ENCODE measurements around the gene CPN2. TPM values are rescaled to one million over a fixed set of nuclear protein-coding genes. Genes with fewer than 3 reads are reported as not detected.

CPN2 gene
- total RNA-seq, 1 donor from 2014 or later = not detected

DNA sequence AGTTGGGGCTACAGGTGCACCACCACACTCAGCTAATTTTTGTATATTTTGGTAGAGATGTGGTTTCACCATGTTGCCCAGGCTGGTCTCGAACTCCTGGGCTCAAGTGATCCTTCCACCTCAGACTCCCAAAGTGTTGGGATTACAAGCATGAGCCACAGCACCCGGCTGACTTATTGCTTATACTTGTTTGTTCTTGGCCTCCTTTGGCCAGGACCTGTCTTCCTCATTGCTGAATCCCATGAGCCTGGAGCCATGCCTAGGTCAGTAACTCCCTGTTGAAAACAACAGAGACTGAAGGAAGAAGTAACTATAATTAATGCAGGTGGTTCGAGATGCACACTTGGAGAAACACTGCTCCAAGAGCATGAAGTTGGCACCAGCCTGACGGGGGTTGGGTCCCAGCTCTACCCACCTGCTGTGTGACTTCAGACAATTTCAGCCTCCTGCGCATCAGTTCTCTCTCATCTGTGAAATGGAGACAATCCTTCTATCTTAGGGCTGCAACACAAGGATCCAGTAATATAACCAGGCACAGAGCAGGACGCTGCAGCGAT is 38.9 kb downstream of the CPN2 start:
- Histone ChIP-seq H3K9me3 (ENCODE audit: control insufficient read depth in 3 of 3, low read length in 3 of 3) (no peaks in the 10 kb centered on the region), H3K4me3 (ENCODE audit: low read length in 3 of 3) (no peak overlapping the region), H3K4me1 (ENCODE audit: control insufficient read depth in 3 of 3, insufficient read depth in 3 of 3, low read length in 3 of 3) (peaks cover 25 to 32% (median 28%) of the 10 kb centered on the region in 3 donors), H3K9ac (ENCODE audit: low read depth in 1 of 3, low read length in 3 of 3) (no peak overlapping the region), H3K27me3 (ENCODE audit: control insufficient read depth in 3 of 3, insufficient read depth in 3 of 3, low read length in 3 of 3) (peaks cover 36 to 42% (median 41%) of the 10 kb centered on the region in 3 donors), H3K27ac (ENCODE audit: low read depth, low read length) (no peak overlapping the region), H3K36me3 (ENCODE audit: control insufficient read depth in 3 of 3, insufficient read depth in 3 of 3, low read length in 3 of 3) (no peaks in the 10 kb centered on the region)

DNA sequence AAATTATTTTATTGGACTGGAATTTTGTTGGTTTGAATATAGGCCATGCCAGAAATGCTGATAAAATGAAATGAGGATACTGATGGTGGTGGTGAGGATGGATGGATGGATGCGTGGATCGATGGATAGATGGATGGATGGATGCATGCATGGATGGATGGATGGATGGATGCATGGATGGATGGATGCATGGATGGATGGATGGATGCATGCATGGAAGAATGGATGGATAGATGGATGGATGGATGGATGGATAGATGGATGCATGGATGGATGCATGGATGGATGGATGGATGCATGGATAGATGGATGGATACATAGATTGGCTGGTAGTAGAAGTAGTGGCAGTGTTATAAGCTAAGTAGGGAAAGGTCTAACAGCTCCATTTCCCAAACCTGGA is 40.1 kb downstream of the CPN2 start:
- H3K9me3 ChIP-seq (ENCODE audit: control insufficient read depth in 3 of 3, low read length in 3 of 3) = no peaks in the 10 kb centered on the region
- H3K27ac ChIP-seq (ENCODE audit: low read depth, low read length) = no peak overlapping the region
- peaks cover 24 to 34% (median 29%) of the 10 kb centered on the region in 3 donors for H3K4me1 ChIP-seq (ENCODE audit: control insufficient read depth in 3 of 3, insufficient read depth in 3 of 3, low read length in 3 of 3)
- peaks cover 38 to 41% (median 39%) of the 10 kb centered on the region in 3 donors for H3K27me3 ChIP-seq (ENCODE audit: control insufficient read depth in 3 of 3, insufficient read depth in 3 of 3, low read length in 3 of 3)
- no peaks in the 10 kb centered on the region for H3K36me3 ChIP-seq (ENCODE audit: control insufficient read depth in 3 of 3, insufficient read depth in 3 of 3, low read length in 3 of 3)
- H3K9ac ChIP-seq (ENCODE audit: low read depth in 1 of 3, low read length in 3 of 3) = no peak overlapping the region
- H3K4me3 ChIP-seq (ENCODE audit: low read length in 3 of 3) = no peak overlapping the region

DNA sequence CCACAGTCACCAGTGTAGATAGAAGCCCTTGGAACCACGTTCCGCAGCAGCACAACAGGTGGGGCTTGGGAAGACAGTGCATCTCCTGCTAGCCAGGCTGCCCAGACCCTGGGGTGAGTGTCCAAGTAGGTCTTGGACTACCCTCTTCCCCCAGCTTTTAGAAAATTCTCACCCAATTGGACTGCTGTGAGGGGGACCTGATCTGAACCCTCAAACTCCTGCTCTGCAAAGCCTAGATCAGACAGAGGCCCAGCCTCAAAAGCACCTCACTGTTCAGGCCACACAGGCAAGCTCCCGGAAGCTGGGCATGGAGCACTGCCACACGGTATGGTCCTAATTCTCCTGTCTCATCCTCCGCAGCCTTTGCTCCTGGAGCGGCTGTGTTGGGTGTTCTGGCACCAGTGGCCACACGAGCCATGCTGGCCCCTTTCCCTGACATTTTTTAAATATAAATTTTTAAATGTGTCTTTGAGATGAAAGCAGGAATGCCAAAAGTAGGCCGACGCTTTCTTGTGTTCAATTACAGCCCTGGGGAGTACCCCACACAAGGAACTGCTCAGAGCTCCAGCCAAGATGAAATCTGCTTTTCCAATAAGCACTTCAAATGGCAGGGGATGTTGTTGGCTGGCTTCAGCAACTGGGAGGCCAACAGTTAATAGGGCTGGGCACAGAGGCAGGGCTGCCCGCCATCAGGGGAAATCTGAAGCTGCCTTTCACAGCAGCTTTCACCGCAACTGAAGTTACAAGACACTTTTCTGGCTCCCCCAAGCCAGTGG is 40.9 kb downstream of the CPN2 start:
- H3K4me1 ChIP-seq (ENCODE audit: control insufficient read depth in 3 of 3, insufficient read depth in 3 of 3, low read length in 3 of 3) = peaks cover 20 to 29% (median 23%) of the 10 kb centered on the region in 3 donors
- H3K36me3 ChIP-seq (ENCODE audit: control insufficient read depth in 3 of 3, insufficient read depth in 3 of 3, low read length in 3 of 3) = no peaks in the 10 kb centered on the region
- peaks cover 34 to 41% (median 39%) of the 10 kb centered on the region in 3 donors for H3K27me3 ChIP-seq (ENCODE audit: control insufficient read depth in 3 of 3, insufficient read depth in 3 of 3, low read length in 3 of 3)
- H3K9ac ChIP-seq (ENCODE audit: low read depth in 1 of 3, low read length in 3 of 3) = no peak overlapping the region
- H3K4me3 ChIP-seq (ENCODE audit: low read length in 3 of 3) = no peak overlapping the region
- H3K27ac ChIP-seq (ENCODE audit: low read depth, low read length) = no peak overlapping the region
- no peaks in the 10 kb centered on the region for H3K9me3 ChIP-seq (ENCODE audit: control insufficient read depth in 3 of 3, low read length in 3 of 3)

DNA sequence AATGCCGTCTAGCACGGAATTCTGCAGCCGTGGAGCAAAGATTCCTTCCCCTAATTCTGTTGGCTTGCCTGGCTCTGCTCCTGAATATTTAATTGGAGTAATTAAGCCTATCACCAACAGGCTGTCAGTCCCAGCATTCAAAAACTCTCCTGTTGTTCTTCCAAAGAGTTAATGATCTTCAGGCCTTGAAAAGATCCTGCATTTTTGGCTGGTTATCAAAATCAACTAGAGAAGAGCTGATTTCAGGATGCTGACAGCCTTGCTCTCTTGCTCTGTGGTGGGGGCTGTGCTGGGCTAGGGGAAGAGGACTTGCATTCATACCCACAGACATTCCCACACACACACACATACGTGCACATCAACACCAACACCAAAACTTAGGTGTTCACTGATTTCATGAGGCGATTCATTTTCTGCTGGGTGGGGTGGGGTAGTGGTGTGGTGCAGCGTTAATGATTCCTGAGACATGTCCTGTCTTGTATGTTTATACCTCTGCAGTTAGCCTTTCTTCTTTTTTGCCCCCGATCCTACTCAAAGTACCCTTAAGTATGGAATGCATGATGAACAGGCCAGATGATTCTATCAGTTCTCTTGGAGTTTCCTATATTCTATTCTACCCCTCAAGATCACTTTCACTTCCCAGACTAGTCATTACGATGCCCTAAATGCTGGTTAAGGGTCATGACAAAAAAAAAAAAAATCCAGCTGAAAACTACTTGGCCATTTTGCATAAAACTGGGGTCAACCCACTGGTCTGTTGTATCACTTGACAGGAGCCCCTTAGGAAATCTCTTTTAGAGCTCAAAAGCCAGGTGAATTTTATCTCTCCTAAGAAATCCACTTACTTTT is 42.3 kb downstream of the CPN2 start:
- H3K9ac ChIP-seq (ENCODE audit: low read depth in 1 of 3, low read length in 3 of 3) = no peak overlapping the region

DNA sequence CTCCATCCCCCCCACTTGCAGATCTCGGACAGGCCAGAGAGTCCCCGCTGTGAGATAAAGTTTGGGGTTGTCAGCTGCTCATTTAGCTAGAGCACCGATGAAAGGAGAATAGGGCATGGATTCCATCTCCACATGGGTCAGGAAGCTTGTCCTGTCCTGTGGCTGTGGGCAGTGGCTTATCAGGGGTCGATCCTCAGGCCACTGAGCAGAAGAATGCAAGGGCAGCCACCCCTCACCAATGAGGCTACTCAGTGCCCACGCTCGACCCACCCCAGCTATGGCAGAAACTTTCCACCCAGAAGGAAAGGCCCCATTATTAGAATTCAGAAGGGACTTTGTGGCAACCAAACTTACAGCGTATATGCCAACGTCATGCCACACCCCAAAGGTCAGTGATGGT is 43.3 kb downstream of the CPN2 start:
- Histone ChIP-seq H3K36me3 (ENCODE audit: control insufficient read depth in 3 of 3, insufficient read depth in 3 of 3, low read length in 3 of 3) (no peaks in the 10 kb centered on the region), H3K4me1 (ENCODE audit: control insufficient read depth in 3 of 3, insufficient read depth in 3 of 3, low read length in 3 of 3) (peaks cover 6 to 13% (median 7%) of the 10 kb centered on the region in 3 donors), H3K27ac (ENCODE audit: low read depth, low read length) (no peak overlapping the region), H3K9ac (ENCODE audit: low read depth in 1 of 3, low read length in 3 of 3) (no peak overlapping the region), H3K27me3 (ENCODE audit: control insufficient read depth in 3 of 3, insufficient read depth in 3 of 3, low read length in 3 of 3) (peaks cover 16 to 26% (median 18%) of the 10 kb centered on the region in 3 donors), H3K4me3 (ENCODE audit: low read length in 3 of 3) (no peak overlapping the region), H3K9me3 (ENCODE audit: control insufficient read depth in 3 of 3, low read length in 3 of 3) (no peaks in the 10 kb centered on the region)

More for the DNA sequence above, 42.3 kb downstream of the CPN2 start:
- H3K9me3 ChIP-seq (ENCODE audit: control insufficient read depth in 3 of 3, low read length in 3 of 3) = no peaks in the 10 kb centered on the region
- H3K36me3 ChIP-seq (ENCODE audit: control insufficient read depth in 3 of 3, insufficient read depth in 3 of 3, low read length in 3 of 3) = no peaks in the 10 kb centered on the region
- H3K27ac ChIP-seq (ENCODE audit: low read depth, low read length) = no peak overlapping the region
- H3K4me3 ChIP-seq (ENCODE audit: low read length in 3 of 3) = no peak overlapping the region
- H3K27me3 ChIP-seq (ENCODE audit: control insufficient read depth in 3 of 3, insufficient read depth in 3 of 3, low read length in 3 of 3) = peaks cover 26 to 35% (median 27%) of the 10 kb centered on the region in 3 donors
- H3K4me1 ChIP-seq (ENCODE audit: control insufficient read depth in 3 of 3, insufficient read depth in 3 of 3, low read length in 3 of 3) = peaks cover 13 to 18% (median 15%) of the 10 kb centered on the region in 3 donors

DNA sequence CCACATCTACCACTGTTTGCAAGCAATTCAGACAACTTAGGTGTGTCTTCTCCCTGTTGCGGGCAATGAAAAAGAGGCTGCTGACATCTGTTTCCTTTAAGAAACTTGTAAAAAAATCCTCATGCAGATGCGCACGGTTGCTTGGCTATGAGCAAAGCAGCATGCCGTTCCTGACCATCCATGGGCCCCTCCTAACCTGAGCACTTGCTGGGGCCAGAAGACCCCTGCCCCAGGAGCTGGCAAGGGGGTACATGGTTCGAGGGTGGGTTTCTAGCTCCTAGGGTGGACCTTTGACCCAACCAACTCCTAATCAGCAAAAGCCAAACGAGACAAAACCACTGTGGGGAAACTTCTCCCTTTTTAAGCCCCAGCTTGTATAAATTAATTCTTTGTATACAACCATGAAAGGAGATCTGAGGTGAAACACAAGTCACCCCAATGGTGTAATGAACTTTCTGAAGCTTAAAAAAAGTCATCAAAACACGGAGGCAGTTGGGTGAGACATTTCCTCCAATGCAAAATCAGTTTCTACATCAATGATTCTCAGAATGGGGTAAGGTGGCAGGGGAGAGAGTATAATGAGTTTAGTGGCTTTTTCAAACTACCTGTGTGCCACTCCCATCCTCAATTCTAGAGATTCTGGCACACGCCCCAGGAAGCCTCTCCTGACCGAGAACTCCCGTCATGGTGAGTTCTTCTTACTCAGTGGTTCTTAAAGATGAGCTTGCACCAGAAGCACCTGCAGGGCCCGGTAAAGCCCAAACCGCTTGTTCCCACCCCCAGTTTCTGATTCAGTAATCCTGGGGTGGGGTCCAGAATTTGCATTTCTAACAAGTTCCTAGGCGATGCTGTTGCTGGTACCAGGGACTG is 44.1 kb downstream of the CPN2 start:
- Histone ChIP-seq H3K4me1 (ENCODE audit: control insufficient read depth in 3 of 3, insufficient read depth in 3 of 3, low read length in 3 of 3) (peaks cover 0 to 9% (median 2%) of the 10 kb centered on the region in 3 donors), H3K9ac (ENCODE audit: low read depth in 1 of 3, low read length in 3 of 3) (no peak overlapping the region), H3K27ac (ENCODE audit: low read depth, low read length) (no peak overlapping the region), H3K27me3 (ENCODE audit: control insufficient read depth in 3 of 3, insufficient read depth in 3 of 3, low read length in 3 of 3) (peaks cover 9 to 20% (median 10%) of the 10 kb centered on the region in 3 donors), H3K36me3 (ENCODE audit: control insufficient read depth in 3 of 3, insufficient read depth in 3 of 3, low read length in 3 of 3) (no peaks in the 10 kb centered on the region), H3K4me3 (ENCODE audit: low read length in 3 of 3) (no peak overlapping the region), H3K9me3 (ENCODE audit: control insufficient read depth in 3 of 3, low read length in 3 of 3) (no peaks in the 10 kb centered on the region)

GRCh38 chr3:194306109-194306686 is 44.9 kb downstream of the CPN2 start:
- H3K27ac ChIP-seq (ENCODE audit: low read depth, low read length) = no peak overlapping the region
- peaks cover 0 to 9% (median 2%) of the 10 kb centered on the region in 3 donors for H3K4me1 ChIP-seq (ENCODE audit: control insufficient read depth in 3 of 3, insufficient read depth in 3 of 3, low read length in 3 of 3)
- no peak overlapping the region for H3K9ac ChIP-seq (ENCODE audit: low read depth in 1 of 3, low read length in 3 of 3)
- peaks cover 6 to 16% (median 9%) of the 10 kb centered on the region in 3 donors for H3K27me3 ChIP-seq (ENCODE audit: control insufficient read depth in 3 of 3, insufficient read depth in 3 of 3, low read length in 3 of 3)
- no peaks in the 10 kb centered on the region for H3K9me3 ChIP-seq (ENCODE audit: control insufficient read depth in 3 of 3, low read length in 3 of 3)
- no peak overlapping the region for H3K4me3 ChIP-seq (ENCODE audit: low read length in 3 of 3)
- no peaks in the 10 kb centered on the region for H3K36me3 ChIP-seq (ENCODE audit: control insufficient read depth in 3 of 3, insufficient read depth in 3 of 3, low read length in 3 of 3)

- no peaks in the 10 kb centered on the region for H3K9me3 ChIP-seq (ENCODE audit: control insufficient read depth in 3 of 3, low read length in 3 of 3)
These were observed 45.6 kb downstream of the CPN2 start for GRCh38 chr3:194305356-194306108.

More at GRCh38 chr3:194305356-194306108, 45.6 kb downstream of the CPN2 start:
- Histone ChIP-seq H3K4me1 (ENCODE audit: control insufficient read depth in 3 of 3, insufficient read depth in 3 of 3, low read length in 3 of 3) (peaks cover 2 to 6% (median 2%) of the 10 kb centered on the region in 3 donors), H3K27ac (ENCODE audit: low read depth, low read length) (no peak overlapping the region), H3K27me3 (ENCODE audit: control insufficient read depth in 3 of 3, insufficient read depth in 3 of 3, low read length in 3 of 3) (peaks cover 2 to 13% (median 9%) of the 10 kb centered on the region in 3 donors), H3K9ac (ENCODE audit: low read depth in 1 of 3, low read length in 3 of 3) (no peak overlapping the region), H3K4me3 (ENCODE audit: low read length in 3 of 3) (no peak overlapping the region), H3K36me3 (ENCODE audit: control insufficient read depth in 3 of 3, insufficient read depth in 3 of 3, low read length in 3 of 3) (no peaks in the 10 kb centered on the region)
